ENCODE data around the gene RTBDN. TPM values are rescaled to one million over a fixed set of nuclear protein-coding genes. Genes with fewer than 3 reads are reported as not detected.

Gene RTBDN
- total RNA-seq, 1 donor from 2014 or later: not detected

DNA sequence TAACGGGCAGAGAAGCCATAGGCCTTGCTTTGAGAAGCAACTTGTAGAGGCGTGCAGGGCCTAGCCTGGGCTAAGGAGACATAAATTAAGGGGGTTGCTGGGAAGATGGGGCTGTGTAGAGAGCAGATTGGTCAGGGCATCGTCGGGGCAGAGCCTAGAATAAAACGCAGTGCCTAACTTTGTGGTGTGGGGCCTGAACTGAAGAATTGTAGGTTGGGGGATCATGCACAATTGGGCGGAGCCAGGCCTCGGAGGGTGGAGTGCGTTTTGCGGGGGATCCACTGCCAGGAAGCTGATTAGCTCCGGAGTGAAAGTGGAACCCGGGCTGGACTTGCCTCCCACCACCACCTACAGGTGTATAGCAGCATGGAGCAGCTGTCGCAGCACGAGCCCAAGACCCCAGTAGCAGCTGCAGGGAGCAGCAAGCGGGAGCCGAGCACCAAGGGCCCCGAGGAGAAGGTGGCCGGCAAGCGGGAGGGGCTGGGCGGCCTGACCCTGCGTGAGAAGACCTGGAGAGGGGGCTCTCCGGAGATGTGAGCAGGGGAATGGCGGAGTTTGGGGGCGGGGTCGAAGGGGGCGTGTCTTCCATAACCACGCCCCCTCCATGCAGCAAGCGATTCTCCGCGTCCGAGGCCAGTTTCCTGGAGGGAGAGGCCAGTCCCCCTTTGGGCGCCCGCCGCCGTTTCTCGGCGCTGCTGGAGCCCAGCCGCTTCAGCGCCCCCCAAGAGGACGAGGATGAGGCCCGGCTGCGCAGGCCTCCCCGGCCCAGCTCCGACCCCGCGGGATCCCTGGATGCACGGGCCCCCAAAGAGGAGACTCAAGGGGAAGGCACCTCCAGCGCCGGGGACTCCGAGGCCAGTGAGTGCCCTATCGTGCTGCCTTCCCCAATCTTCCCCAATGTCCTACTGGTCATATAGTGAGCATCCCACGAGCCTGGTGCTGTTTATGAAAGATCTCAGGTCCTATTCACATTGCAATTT lies 33.0 kb upstream of the RTBDN start:
- H3K4me3 ChIP-seq: peak overlapping the region; percentile 44
- TF ChIP-seq, protein P1, sequence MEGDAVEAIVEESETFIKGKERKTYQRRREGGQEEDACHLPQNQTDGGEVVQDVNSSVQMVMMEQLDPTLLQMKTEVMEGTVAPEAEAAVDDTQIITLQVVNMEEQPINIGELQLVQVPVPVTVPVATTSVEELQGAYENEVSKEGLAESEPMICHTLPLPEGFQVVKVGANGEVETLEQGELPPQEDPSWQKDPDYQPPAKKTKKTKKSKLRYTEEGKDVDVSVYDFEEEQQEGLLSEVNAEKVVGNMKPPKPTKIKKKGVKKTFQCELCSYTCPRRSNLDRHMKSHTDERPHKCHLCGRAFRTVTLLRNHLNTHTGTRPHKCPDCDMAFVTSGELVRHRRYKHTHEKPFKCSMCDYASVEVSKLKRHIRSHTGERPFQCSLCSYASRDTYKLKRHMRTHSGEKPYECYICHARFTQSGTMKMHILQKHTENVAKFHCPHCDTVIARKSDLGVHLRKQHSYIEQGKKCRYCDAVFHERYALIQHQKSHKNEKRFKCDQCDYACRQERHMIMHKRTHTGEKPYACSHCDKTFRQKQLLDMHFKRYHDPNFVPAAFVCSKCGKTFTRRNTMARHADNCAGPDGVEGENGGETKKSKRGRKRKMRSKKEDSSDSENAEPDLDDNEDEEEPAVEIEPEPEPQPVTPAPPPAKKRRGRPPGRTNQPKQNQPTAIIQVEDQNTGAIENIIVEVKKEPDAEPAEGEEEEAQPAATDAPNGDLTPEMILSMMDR (IDR thresholded peaks at IDR 0.05): no peak
- no peaks in the 10 kb centered on the region for H3K36me3 ChIP-seq
- intact Hi-C loops (cut with DNase I): no loop called here
- H3K27me3 ChIP-seq: no peaks in the 10 kb centered on the region
- H3K4me1 ChIP-seq: peaks cover 5% of the 10 kb centered on the region
- no peak overlapping the region for H3K27ac ChIP-seq
- no peaks in the 10 kb centered on the region for H3K9me3 ChIP-seq
- ATAC-seq (peak; percentile 81), DNase-seq (peak; percentile 84)

DNA sequence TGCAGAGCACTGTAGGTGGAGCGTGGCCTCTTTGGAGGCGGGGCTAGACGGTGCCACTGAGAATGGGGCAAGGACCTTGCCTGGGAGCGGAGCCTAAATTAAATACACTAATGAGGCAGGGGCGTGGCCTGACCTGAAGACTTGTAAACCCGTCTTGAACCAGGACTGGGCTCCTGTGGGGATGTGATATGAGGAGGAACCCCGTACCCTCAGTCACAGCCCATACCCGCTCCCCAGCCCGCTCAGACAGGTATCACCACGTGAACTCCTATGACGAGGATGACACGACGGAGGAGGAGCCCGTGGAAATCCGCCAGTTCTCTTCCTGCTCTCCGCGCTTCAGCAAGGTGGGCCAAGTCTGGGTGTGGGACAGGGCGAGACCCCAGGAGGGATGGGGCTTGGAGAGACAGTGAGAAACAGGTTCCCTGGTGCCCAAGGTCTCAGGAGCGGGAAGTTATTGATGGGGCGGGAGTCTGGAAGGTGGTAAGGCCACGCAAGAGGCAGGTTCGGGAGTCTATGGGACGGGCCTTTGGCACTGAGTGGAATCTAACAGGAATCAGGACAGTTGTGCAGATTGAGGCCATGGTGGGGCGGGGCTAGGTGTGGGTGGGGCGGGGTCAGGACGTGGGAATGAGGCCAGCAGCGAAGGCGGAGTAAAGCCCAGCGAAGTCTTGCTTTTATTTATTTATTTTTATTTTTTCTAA lies 32.2 kb upstream of the RTBDN start:
- DNase-seq (no peak), ATAC-seq (no peak)
- Histone ChIP-seq H3K36me3 (no peaks in the 10 kb centered on the region), H3K4me1 (peaks cover 5% of the 10 kb centered on the region), H3K27ac (no peak overlapping the region), H3K4me3 (no peak overlapping the region), H3K27me3 (no peaks in the 10 kb centered on the region), H3K9me3 (no peaks in the 10 kb centered on the region)
- TF ChIP-seq, protein P1 (IDR thresholded peaks at IDR 0.05): no peak
- intact Hi-C loops (cut with DNase I): no loop called here

DNA sequence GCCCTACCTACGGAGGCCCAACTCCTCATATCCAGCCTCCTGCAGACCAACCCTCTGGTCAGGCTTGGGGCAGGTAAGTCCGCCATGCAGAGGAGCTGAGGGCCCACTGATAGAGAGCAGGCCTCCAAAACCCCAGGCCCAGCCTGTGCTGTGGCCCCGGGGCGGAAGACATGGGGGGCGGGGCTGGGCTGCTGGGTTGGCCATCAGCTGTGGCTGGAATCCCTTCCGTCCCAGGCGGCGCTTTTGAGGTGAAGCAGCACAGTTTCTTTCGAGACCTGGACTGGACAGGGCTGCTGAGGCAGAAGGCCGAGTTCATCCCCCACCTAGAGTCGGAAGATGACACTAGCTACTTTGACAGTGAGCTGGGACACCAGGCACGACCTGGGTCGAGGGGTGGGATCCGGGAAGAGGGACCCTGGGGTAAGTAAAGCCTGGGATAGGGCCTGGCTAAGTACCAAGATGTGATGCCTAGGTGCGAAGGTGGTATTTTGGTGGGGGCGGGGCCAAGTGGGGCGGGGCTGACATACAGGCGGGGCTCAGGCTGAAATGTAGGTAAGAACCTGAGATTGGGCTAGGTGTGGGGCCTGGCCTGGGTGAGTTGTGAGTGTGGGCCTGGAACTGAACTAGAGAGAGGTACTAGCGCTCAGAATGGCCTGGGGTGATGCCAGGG lies 31.5 kb upstream of the RTBDN start:
- ATAC-seq: no peak
- no peak for DNase-seq
- TF ChIP-seq, protein P1 (IDR thresholded peaks at IDR 0.05): no peak

DNA sequence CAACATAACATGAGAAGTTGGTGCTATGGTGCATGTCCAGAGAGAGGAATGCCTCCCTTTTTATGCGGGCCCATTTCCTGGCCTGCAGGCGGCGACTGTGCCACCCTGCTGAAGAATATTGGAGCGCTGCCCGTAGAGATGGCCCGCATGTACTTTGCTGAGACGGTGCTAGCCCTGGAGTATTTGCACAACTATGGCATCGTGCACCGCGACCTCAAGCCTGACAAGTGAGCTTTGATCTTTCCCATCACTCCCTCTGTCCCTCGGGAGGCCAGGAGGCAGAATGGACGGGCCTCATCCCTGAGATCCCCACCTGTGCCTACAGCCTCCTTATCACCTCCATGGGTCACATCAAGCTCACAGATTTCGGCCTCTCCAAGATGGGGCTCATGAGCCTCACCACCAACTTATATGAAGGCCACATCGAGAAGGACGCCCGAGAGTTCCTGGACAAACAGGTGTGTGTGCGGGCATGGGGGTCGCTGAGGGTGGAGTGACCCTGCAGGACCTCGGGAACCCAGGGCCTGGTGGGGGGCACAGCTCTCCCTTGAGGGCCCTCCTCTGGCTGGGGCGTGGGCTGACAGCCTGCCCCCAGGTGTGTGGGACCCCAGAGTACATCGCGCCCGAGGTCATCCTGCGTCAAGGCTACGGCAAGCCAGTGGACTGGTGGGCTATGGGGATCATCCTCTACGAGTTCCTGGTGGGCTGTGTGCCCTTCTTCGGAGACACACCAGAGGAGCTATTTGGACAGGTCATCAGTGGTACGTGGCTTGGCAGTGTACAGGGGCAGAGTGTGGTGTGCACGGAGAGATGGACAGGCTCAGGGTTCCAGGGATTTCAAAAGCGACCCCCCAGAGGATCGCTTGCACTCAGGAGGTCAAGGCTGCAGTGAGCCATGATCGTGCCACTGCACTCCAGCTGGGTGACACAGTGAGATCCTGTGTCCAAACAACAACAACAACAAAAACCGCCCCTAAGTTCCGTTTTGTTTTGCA lies 30.6 kb upstream of the RTBDN start:
- peaks cover 5% of the 10 kb centered on the region for H3K4me1 ChIP-seq
- no peaks in the 10 kb centered on the region for H3K9me3 ChIP-seq
- no peak overlapping the region for H3K27ac ChIP-seq
- H3K36me3 ChIP-seq: no peaks in the 10 kb centered on the region
- intact Hi-C loops (cut with DNase I): no loop called here
- no peak for ATAC-seq
- no peak for DNase-seq
- H3K27me3 ChIP-seq: no peaks in the 10 kb centered on the region
- H3K4me3 ChIP-seq: no peak overlapping the region
- TF ChIP-seq, protein P1 (IDR thresholded peaks at IDR 0.05): no peak

More for the DNA sequence above, 31.5 kb upstream of the RTBDN start:
- Histone ChIP-seq H3K36me3 (no peaks in the 10 kb centered on the region), H3K9me3 (no peaks in the 10 kb centered on the region), H3K27me3 (no peaks in the 10 kb centered on the region), H3K4me3 (no peak overlapping the region), H3K4me1 (peaks cover 5% of the 10 kb centered on the region), H3K27ac (no peak overlapping the region)
- intact Hi-C loops (cut with DNase I): no loop called here

DNA sequence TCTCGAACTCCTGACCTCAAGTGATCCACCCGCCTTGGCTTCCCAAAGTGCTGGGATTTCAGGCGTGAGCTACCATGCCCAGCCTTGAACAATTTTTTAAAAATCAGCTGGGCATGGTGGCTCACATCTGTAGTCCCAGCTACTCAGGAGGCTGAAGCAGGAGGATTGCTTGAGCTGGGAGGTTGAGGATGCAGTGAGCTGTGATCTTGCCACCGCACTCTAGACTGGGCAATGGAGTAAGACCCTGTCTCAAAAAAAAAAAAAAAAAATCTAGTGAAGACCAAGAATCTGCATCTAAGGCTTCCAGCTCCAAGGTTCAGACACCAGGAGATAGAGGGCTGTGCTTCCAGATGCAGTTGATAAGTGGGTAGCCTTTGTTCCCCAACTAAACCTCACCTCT lies 29.8 kb upstream of the RTBDN start:
- Histone ChIP-seq H3K9me3 (no peaks in the 10 kb centered on the region), H3K4me3 (no peak overlapping the region), H3K27me3 (no peaks in the 10 kb centered on the region), H3K27ac (no peak overlapping the region), H3K36me3 (no peaks in the 10 kb centered on the region), H3K4me1 (peaks cover 5% of the 10 kb centered on the region)
- ATAC-seq: no peak
- TF ChIP-seq, protein P1 (IDR thresholded peaks at IDR 0.05): no peak
- DNase-seq: no peak
- intact Hi-C loops (cut with DNase I): no loop called here
